Central memory CD8-positive, alpha-beta T cell (primary cell): Measurements from ENCODE around the gene MINDY4B.

Source experiments
- ATAC-seq: fragments of 150-1000 bp; cut with Tn5 transposase; replicated peaks from 2 replicates; pipeline ENCODE4 v1.10.0; 2022; ENCODE audit warnings: mild to moderate bottlenecking, moderate FRiP score, moderate number of reproducible peaks; ENCODE audit not compliant: poor library complexity, severe bottlenecking; ENCODE audit errors: extremely low read depth
- DNase-seq, 2 donors: peaks; one replicate each; pipeline ENCODE4 v3.0.0; 2021; ENCODE audit warnings: low spot score in 2 of 2
- H3K27ac Mint-ChIP-seq: one replicate; pipeline ENCODE4 v1.8.0; 2022; ENCODE audit warnings: low read depth, mild to moderate bottlenecking, moderate library complexity, mixed read lengths
- H3K27me3 Mint-ChIP-seq: one replicate; pipeline ENCODE4 v1.8.0; 2022; ENCODE audit warnings: mixed read lengths
- H3K36me3 Mint-ChIP-seq: one replicate; pipeline ENCODE4 v1.8.0; 2022; ENCODE audit warnings: mild to moderate bottlenecking, moderate library complexity, mixed read lengths; ENCODE audit not compliant: insufficient read depth
- H3K4me1 Mint-ChIP-seq: one replicate; pipeline ENCODE4 v1.8.0; 2022; ENCODE audit warnings: mixed read lengths
- H3K4me3 Mint-ChIP-seq: one replicate; pipeline ENCODE4 v1.8.0; 2022; ENCODE audit warnings: mild to moderate bottlenecking, moderate library complexity, mixed read lengths
- H3K9me3 Mint-ChIP-seq: one replicate; pipeline ENCODE4 v1.8.0; 2022; ENCODE audit warnings: mixed read lengths

MINDY4B gene

GRCh38 chr3:150890295-150890694, 14.9 kb downstream of the MINDY4B start:
- DNase-seq (no peak), ATAC-seq (no peak)
- Mint-ChIP-seq H3K4me3 (no peak overlapping the region), H3K36me3 (no peaks in the 10 kb centered on the region), H3K4me1 (no peaks in the 10 kb centered on the region), H3K27me3 (peaks cover 42% of the 10 kb centered on the region), H3K9me3 (no peaks in the 10 kb centered on the region), H3K27ac (no peak overlapping the region)

- H3K27ac Mint-ChIP-seq, result no peak overlapping the region
- peaks cover 52% of the 10 kb centered on the region for H3K27me3 Mint-ChIP-seq
- no peak for ATAC-seq
- no peak overlapping the region for H3K4me3 Mint-ChIP-seq
- H3K36me3 Mint-ChIP-seq, result no peaks in the 10 kb centered on the region
- H3K9me3 Mint-ChIP-seq, result no peaks in the 10 kb centered on the region
- DNase-seq, result no peak
- no peaks in the 10 kb centered on the region for H3K4me1 Mint-ChIP-seq
Measured at GRCh38 chr3:150889106-150889505, 16.1 kb downstream of the MINDY4B start.

- DNase-seq (no peak), ATAC-seq (no peak)
- H3K27me3 Mint-ChIP-seq, result peaks cover 62% of the 10 kb centered on the region
- H3K36me3 Mint-ChIP-seq, result no peaks in the 10 kb centered on the region
- no peak overlapping the region for H3K27ac Mint-ChIP-seq
- H3K4me1 Mint-ChIP-seq, result no peaks in the 10 kb centered on the region
- no peak overlapping the region for H3K4me3 Mint-ChIP-seq
- no peaks in the 10 kb centered on the region for H3K9me3 Mint-ChIP-seq
Measured at GRCh38 chr3:150887031-150887430, 18.2 kb downstream of the MINDY4B start.

GRCh38 chr3:150885535-150885934, 19.7 kb downstream of the MINDY4B start:
- H3K4me1 Mint-ChIP-seq, result no peaks in the 10 kb centered on the region
- DNase-seq (no peak), ATAC-seq (no peak)
- H3K27me3 Mint-ChIP-seq, result peaks cover 62% of the 10 kb centered on the region
- H3K27ac Mint-ChIP-seq, result no peak overlapping the region
- no peak overlapping the region for H3K4me3 Mint-ChIP-seq
- no peaks in the 10 kb centered on the region for H3K36me3 Mint-ChIP-seq
- H3K9me3 Mint-ChIP-seq, result no peaks in the 10 kb centered on the region

- Mint-ChIP-seq H3K9me3 (no peaks in the 10 kb centered on the region), H3K27ac (no peak overlapping the region), H3K4me1 (no peaks in the 10 kb centered on the region), H3K27me3 (peaks cover 19% of the 10 kb centered on the region), H3K4me3 (no peak overlapping the region), H3K36me3 (no peaks in the 10 kb centered on the region)
- DNase-seq, result no peak
- no peak for ATAC-seq
Measured at GRCh38 chr3:150878996-150879575, 26.2 kb downstream of the MINDY4B start.

GRCh38 chr3:150878290-150878689, 26.9 kb downstream of the MINDY4B start:
- peaks cover 11% of the 10 kb centered on the region for H3K27me3 Mint-ChIP-seq
- no peaks in the 10 kb centered on the region for H3K4me1 Mint-ChIP-seq
- ATAC-seq (no peak), DNase-seq (no peak)
- no peak overlapping the region for H3K4me3 Mint-ChIP-seq
- no peaks in the 10 kb centered on the region for H3K36me3 Mint-ChIP-seq
- no peak overlapping the region for H3K27ac Mint-ChIP-seq
- no peaks in the 10 kb centered on the region for H3K9me3 Mint-ChIP-seq

GRCh38 chr3:150877303-150877702, 27.9 kb downstream of the MINDY4B start:
- DNase-seq (no peak), ATAC-seq (no peak)
- H3K27me3 Mint-ChIP-seq, result peaks cover 9% of the 10 kb centered on the region
- H3K9me3 Mint-ChIP-seq, result no peaks in the 10 kb centered on the region
- no peak overlapping the region for H3K27ac Mint-ChIP-seq
- no peak overlapping the region for H3K4me3 Mint-ChIP-seq
- H3K4me1 Mint-ChIP-seq, result no peaks in the 10 kb centered on the region
- H3K36me3 Mint-ChIP-seq, result no peaks in the 10 kb centered on the region

- H3K27ac Mint-ChIP-seq, result no peak overlapping the region
- no peaks in the 10 kb centered on the region for H3K9me3 Mint-ChIP-seq
- H3K4me3 Mint-ChIP-seq, result no peak overlapping the region
- DNase-seq, result no peak
- H3K4me1 Mint-ChIP-seq, result no peaks in the 10 kb centered on the region
- H3K27me3 Mint-ChIP-seq, result peaks cover 9% of the 10 kb centered on the region
- ATAC-seq, result no peak
- no peaks in the 10 kb centered on the region for H3K36me3 Mint-ChIP-seq
Measured at GRCh38 chr3:150876611-150877265, 28.5 kb downstream of the MINDY4B start.

- H3K27me3 Mint-ChIP-seq, result peaks cover 9% of the 10 kb centered on the region
- H3K9me3 Mint-ChIP-seq, result no peaks in the 10 kb centered on the region
- ATAC-seq (no peak), DNase-seq (no peak)
- no peaks in the 10 kb centered on the region for H3K4me1 Mint-ChIP-seq
- H3K4me3 Mint-ChIP-seq, result no peak overlapping the region
- H3K36me3 Mint-ChIP-seq, result no peaks in the 10 kb centered on the region
- no peak overlapping the region for H3K27ac Mint-ChIP-seq
Measured at GRCh38 chr3:150875548-150875947, 29.7 kb downstream of the MINDY4B start.

GRCh38 chr3:150874666-150875219, 30.5 kb downstream of the MINDY4B start:
- Mint-ChIP-seq H3K27ac (no peak overlapping the region), H3K4me3 (no peak overlapping the region), H3K36me3 (no peaks in the 10 kb centered on the region), H3K4me1 (no peaks in the 10 kb centered on the region), H3K27me3 (peaks cover 9% of the 10 kb centered on the region), H3K9me3 (no peaks in the 10 kb centered on the region)
- DNase-seq (no peak), ATAC-seq (no peak)

GRCh38 chr3:150871192-150871591, 34.0 kb downstream of the MINDY4B start:
- Mint-ChIP-seq H3K36me3 (peaks cover under 1% of the 10 kb centered on the region), H3K27ac (no peak overlapping the region), H3K4me3 (no peak overlapping the region), H3K9me3 (no peaks in the 10 kb centered on the region), H3K27me3 (peaks cover 18% of the 10 kb centered on the region), H3K4me1 (no peaks in the 10 kb centered on the region)
- ATAC-seq (no peak), DNase-seq (no peak)

- no peak for ATAC-seq
- H3K4me3 Mint-ChIP-seq, result no peak overlapping the region
- DNase-seq, result no peak
- H3K27ac Mint-ChIP-seq, result no peak overlapping the region
- H3K9me3 Mint-ChIP-seq, result no peaks in the 10 kb centered on the region
- H3K4me1 Mint-ChIP-seq, result no peaks in the 10 kb centered on the region
- H3K27me3 Mint-ChIP-seq, result peaks cover 23% of the 10 kb centered on the region
- H3K36me3 Mint-ChIP-seq, result peaks cover 3% of the 10 kb centered on the region
Measured at GRCh38 chr3:150870406-150870805, 34.8 kb downstream of the MINDY4B start.

GRCh38 chr3:150868282-150868681, 37.0 kb downstream of the MINDY4B start:
- H3K27ac Mint-ChIP-seq, result no peak overlapping the region
- H3K27me3 Mint-ChIP-seq, result peaks cover 43% of the 10 kb centered on the region
- ATAC-seq (no peak), DNase-seq (no peak)
- H3K9me3 Mint-ChIP-seq, result no peaks in the 10 kb centered on the region
- peaks cover 7% of the 10 kb centered on the region for H3K4me1 Mint-ChIP-seq
- peaks cover 8% of the 10 kb centered on the region for H3K36me3 Mint-ChIP-seq
- H3K4me3 Mint-ChIP-seq, result no peak overlapping the region
